ENCODE data around the gene FXYD2.
"Not testable (repeated sequence)": the region's sequence is repeated elsewhere in the genome, so short reads cannot be mapped to it uniquely, and the experiment has no call there.

The FXYD2 gene

GRCh38 chr11:117824571-117825537 lies at the start of gene FXYD2:
TSS of gene FXYD2 (minus strand) at chr11:117824744. CDS start at chr11:117824678, 66 bp downstream.
- DNase-seq (ENCODE audit: low read depth), result no peak

- no peak for DNase-seq (ENCODE audit: low read depth)
Measured at GRCh38 chr11:117873828-117874125, 49.2 kb upstream of the FXYD2 start.

GRCh38 chr11:117872975-117873827 lies 48.7 kb upstream of the FXYD2 start:
- DNase-seq (ENCODE audit: low read depth), result no peak

GRCh38 chr11:117872420-117872961 lies 47.9 kb upstream of the FXYD2 start:
- DNase-seq (ENCODE audit: low read depth), result no peak

GRCh38 chr11:117871784-117872183 lies 47.2 kb upstream of the FXYD2 start:
- DNase-seq (ENCODE audit: low read depth), result no peak

- no peak for DNase-seq (ENCODE audit: low read depth)
Measured at GRCh38 chr11:117871160-117871559, 46.6 kb upstream of the FXYD2 start.

GRCh38 chr11:117870103-117870952 lies 45.8 kb upstream of the FXYD2 start:
- DNase-seq (ENCODE audit: low read depth), result no peak

GRCh38 chr11:117869604-117870003 lies 45.1 kb upstream of the FXYD2 start:
- no peak for DNase-seq (ENCODE audit: low read depth)

GRCh38 chr11:117868815-117869561 lies 44.4 kb upstream of the FXYD2 start:
- no peak for DNase-seq (ENCODE audit: low read depth)

- DNase-seq (ENCODE audit: low read depth), result no peak
Measured at GRCh38 chr11:117868088-117868487, 43.5 kb upstream of the FXYD2 start.

GRCh38 chr11:117866526-117866925 lies 42.0 kb upstream of the FXYD2 start:
- no peak for DNase-seq (ENCODE audit: low read depth)

- DNase-seq (ENCODE audit: low read depth), result not testable (repeated sequence)
Measured at GRCh38 chr11:117865546-117865945, 41.0 kb upstream of the FXYD2 start.

GRCh38 chr11:117863383-117863782 lies 38.8 kb upstream of the FXYD2 start:
- DNase-seq (ENCODE audit: low read depth), result no peak

- no peak for DNase-seq (ENCODE audit: low read depth)
Measured at GRCh38 chr11:117862753-117863152, 38.2 kb upstream of the FXYD2 start.

- DNase-seq (ENCODE audit: low read depth), result no peak
Measured at GRCh38 chr11:117862019-117862725, 37.6 kb upstream of the FXYD2 start.

GRCh38 chr11:117861151-117862018 lies 36.8 kb upstream of the FXYD2 start:
- DNase-seq (ENCODE audit: low read depth), result no peak

GRCh38 chr11:117860139-117860538 lies 35.6 kb upstream of the FXYD2 start:
- no peak for DNase-seq (ENCODE audit: low read depth)

- no peak for DNase-seq (ENCODE audit: low read depth)
Measured at GRCh38 chr11:117859488-117860112, 35.1 kb upstream of the FXYD2 start.

GRCh38 chr11:117859061-117859460 lies 34.5 kb upstream of the FXYD2 start:
- no peak for DNase-seq (ENCODE audit: low read depth)
